HG02678 (cell line): ENCODE measurements around the gene GCFC2.

ENCODE experiments used
- ATAC-seq: cut with Tn5 transposase; IDR thresholded peaks from one replicate; pipeline ENCODE4 v1.9.1; 2021; ENCODE audit warnings: mild to moderate bottlenecking, moderate library complexity; ENCODE audit not compliant: unreplicated experiment

GCFC2 gene

GRCh38 chr2:75632091-75632701, 78.5 kb downstream of the GCFC2 start:
- ATAC-seq = no peak

DNA sequence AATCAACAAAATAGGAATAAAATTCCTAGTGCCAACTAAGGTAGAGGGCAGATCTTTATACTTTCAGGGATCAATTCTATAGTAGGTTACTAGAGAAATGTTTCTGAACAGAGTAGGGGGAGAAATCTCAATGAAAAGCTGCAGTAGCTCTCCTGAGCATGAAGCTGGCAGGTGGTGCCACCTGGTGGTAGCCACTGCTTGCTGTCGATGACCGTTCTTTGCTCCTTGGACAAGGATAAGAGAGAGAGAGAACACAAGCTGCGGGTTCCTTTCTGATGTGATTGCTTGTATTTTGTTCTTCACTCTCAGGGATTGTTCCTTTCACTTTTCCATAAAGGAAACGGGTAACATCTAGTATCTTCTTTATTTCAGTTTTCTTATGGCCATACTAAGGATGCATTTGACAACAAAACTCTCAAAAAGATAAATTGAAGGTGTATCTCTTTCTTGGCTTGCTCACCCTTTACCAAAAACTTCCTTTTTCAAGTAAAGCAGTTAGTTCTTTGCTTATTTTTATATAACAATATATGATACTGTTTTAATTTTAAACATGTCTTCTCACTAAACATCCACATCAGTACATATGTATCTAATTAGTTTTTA, 82.7 kb downstream of the GCFC2 start:
- peak; percentile 94 for ATAC-seq

GRCh38 chr2:75622929-75623328, 87.8 kb downstream of the GCFC2 start:
- ATAC-seq = no peak

GRCh38 chr2:75622500-75622899, 88.2 kb downstream of the GCFC2 start:
- no peak for ATAC-seq

DNA sequence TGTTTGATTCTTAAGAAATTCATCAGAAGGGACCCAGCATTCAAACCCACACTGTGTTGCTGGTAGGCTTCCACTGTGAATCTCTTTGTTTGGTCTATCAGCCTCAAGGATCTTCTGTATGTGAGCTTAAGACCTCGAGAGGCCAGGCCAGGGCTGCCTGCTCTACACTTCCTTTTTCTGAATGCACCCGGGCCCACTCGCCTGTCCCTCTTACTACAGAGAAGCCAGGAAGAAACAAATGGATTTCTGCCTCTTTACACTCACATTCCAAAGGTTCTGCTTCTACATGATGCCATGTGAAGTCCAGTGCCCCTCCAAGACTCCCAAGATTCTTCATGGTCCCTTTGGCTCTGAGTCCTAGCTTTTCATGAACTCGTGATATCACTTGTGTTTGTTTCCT, 89.5 kb downstream of the GCFC2 start:
- ATAC-seq = no peak

DNA sequence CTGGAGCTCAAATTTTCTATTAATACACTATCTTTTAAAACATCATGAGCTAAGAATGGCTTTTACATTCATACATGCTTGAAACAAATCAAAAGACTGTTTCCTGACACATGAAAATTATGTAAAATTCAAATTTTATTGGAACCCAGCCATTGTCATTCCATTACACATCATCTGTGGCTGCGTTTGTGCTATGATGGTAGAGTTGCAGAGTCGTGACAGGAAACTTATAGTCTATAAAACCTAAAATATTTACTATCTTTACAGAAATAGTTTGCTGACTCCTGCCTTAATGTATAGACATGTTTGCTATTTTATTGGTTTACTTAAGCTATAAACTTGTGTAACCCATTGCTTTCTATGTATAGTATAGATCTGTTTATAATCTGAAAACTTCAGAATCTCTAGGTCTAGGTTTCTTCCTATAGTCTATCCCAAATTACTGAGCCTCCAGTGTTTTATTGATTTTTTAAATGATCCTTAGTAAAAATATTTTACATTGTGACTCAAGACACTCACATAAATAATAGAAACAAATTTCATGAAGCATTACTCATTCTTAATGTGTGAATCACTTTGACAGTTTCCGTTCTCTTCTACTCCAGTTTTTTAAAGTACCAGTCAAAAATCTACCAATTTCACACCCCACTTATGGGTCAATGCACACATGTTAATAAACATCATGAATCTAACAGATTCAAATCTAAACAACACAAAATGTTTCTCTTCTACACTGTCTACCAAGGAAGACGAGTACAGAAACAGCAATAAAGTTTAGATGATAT, 90.6 kb downstream of the GCFC2 start:
- no peak for ATAC-seq

DNA sequence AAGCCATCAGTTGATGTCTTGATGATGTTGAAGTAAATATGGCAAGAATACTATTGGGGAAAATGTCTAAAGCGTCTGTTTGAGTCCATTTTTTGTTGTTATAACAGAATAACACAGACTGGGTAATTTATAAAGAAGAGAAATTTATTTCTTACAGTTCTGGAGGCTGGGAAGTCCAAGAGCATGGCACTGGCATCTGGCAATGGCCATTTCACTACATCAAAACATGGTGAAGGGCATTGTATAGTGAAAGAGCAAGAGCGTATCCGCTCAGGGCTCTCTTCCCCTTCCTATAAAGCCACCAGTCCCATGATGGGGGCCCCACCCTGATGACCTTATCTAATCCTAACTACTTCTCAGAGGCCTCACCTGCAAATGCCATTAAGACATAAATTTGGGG, 93.8 kb downstream of the GCFC2 start:
- no peak for ATAC-seq

- no peak for ATAC-seq
Observed at GRCh38 chr2:75616406-75616805, 94.3 kb downstream of the GCFC2 start.

DNA sequence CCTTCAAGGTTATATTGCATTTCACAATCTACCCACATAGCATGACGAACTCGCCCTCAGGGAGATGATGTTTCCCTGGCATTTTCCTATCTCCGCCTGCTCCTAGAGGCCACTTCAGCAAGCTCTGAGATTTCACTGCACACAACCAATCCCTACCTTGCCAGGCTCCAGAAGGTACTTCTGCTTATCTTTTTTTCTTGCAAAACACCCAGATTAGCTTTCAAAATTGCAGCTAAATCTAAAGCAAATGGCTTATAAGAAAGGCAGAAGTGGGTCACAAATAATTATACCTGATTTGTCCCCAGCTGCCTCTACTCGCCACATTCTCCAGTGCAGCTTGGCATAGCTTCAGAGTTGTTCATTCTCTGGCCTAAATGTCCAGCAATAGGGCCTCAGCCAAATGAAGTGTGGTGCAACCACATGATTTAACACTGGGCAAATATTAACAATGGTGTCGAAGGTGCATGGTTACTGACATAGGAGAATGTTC, 96.5 kb downstream of the GCFC2 start:
- no peak for ATAC-seq

DNA sequence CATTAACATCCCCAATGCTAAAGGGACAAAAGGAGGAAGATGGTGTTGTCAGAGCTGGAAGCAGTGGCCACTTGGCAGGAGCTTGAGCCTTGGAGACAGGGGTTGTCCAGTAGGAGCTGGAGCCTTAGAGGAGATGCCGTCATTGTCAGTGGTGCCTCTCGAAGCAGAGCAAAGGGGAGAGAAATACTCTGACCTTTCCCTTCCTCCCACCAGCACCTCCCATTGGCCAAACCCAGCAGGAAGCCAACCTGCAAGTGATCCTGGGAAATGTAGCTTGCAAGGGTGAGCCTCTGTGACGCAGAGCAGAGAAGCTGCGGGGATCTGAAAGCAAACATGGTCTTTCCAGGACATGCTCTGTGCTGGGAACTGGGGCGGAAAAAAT, 97.9 kb downstream of the GCFC2 start:
- ATAC-seq = no peak
